ENCODE measurements around the gene OR8G1. TPM values are rescaled to one million over a fixed set of nuclear protein-coding genes. Genes with fewer than 3 reads are reported as not detected.

Gene OR8G1, protein sequence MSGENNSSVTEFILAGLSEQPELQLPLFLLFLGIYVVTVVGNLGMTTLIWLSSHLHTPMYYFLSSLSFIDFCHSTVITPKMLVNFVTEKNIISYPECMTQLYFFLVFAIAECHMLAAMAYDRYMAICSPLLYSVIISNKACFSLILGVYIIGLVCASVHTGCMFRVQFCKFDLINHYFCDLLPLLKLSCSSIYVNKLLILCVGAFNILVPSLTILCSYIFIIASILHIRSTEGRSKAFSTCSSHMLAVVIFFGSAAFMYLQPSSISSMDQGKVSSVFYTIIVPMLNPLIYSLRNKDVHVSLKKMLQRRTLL
- not detected for polyA plus RNA-seq (2012; ENCODE audit: insufficient read length, low read depth)

DNA sequence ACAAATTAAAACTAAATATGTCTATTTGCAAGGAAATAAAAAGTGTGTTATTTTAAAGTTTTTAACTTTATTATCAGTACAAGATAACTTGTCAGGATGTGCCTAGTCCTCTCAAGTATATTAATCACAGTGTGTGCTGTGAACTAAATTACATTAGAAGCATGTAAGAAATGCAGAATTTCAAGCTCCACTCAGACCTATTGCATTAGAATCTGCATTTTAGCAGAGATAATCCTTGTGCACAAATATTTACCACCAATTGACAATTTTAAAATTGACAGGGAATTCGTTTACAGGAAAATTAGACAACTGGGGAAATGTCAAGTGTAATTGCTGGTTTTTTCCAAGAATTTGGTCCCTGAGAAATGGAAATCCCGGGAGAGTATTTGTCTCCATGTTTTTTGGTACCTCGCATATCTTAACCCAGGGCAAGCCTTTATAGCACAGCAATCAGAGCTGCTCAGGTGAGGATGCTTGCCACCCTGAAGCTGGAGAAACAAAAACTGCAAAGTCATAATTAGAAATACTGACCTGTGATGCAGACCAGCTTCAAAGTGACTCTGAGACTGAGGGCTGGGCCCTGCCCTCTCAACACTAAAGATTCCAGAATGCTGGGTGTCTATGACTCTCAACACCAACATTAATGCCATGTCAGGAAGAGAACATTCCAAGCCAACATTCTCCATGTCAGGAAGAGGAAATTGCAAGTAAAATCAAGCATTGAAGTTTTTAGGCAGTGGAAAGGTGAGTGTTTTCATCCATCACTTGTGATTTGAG, at the start of gene OR8G1:
TSS of gene OR8G1 (plus strand) at position 475 of the 777 bp plus-strand sequence. CDS start 8,581 bp downstream, outside the sequence.
- TF ChIP-seq FOXP2 (optimal IDR thresholded peaks at IDR 0.05; ENCODE audit: borderline replicate concordance, extremely low read depth, extremely low read length, insufficient read depth) (no peak), SIN3A (IDR thresholded peaks at IDR 0.05; ENCODE audit: borderline replicate concordance, insufficient read depth, low read length) (no peak), POLR2AphosphoS5 (IDR thresholded peaks at IDR 0.05; ENCODE audit: low read depth, low read length) (no peak), TAF1 (IDR thresholded peaks at IDR 0.05; ENCODE audit: borderline replicate concordance, insufficient read depth, low read length) (no peak)
- TF ChIP-seq, protein P1, sequence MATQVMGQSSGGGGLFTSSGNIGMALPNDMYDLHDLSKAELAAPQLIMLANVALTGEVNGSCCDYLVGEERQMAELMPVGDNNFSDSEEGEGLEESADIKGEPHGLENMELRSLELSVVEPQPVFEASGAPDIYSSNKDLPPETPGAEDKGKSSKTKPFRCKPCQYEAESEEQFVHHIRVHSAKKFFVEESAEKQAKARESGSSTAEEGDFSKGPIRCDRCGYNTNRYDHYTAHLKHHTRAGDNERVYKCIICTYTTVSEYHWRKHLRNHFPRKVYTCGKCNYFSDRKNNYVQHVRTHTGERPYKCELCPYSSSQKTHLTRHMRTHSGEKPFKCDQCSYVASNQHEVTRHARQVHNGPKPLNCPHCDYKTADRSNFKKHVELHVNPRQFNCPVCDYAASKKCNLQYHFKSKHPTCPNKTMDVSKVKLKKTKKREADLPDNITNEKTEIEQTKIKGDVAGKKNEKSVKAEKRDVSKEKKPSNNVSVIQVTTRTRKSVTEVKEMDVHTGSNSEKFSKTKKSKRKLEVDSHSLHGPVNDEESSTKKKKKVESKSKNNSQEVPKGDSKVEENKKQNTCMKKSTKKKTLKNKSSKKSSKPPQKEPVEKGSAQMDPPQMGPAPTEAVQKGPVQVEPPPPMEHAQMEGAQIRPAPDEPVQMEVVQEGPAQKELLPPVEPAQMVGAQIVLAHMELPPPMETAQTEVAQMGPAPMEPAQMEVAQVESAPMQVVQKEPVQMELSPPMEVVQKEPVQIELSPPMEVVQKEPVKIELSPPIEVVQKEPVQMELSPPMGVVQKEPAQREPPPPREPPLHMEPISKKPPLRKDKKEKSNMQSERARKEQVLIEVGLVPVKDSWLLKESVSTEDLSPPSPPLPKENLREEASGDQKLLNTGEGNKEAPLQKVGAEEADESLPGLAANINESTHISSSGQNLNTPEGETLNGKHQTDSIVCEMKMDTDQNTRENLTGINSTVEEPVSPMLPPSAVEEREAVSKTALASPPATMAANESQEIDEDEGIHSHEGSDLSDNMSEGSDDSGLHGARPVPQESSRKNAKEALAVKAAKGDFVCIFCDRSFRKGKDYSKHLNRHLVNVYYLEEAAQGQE (IDR thresholded peaks at IDR 0.05; ENCODE audit: insufficient read depth in 1 of 2, low read depth in 2 of 2, low read length in 2 of 2): no peak

GRCh38 chr11:124193221-124194010, 47.5 kb upstream of the OR8G1 start:
- no peak for TF ChIP-seq FOXP2 (optimal IDR thresholded peaks at IDR 0.05; ENCODE audit: borderline replicate concordance, extremely low read depth, extremely low read length, insufficient read depth)

GRCh38 chr11:124194293-124195188, 46.4 kb upstream of the OR8G1 start:
- TF ChIP-seq, protein P1 (IDR thresholded peaks at IDR 0.05; ENCODE audit: insufficient read depth in 1 of 2, low read depth in 2 of 2, low read length in 2 of 2): no peak
- TF ChIP-seq FOXP2 (optimal IDR thresholded peaks at IDR 0.05; ENCODE audit: borderline replicate concordance, extremely low read depth, extremely low read length, insufficient read depth): no peak
- no peak for TF ChIP-seq TAF1 (IDR thresholded peaks at IDR 0.05; ENCODE audit: borderline replicate concordance, insufficient read depth, low read length)
- no peak for TF ChIP-seq SIN3A (IDR thresholded peaks at IDR 0.05; ENCODE audit: borderline replicate concordance, insufficient read depth, low read length)
- TF ChIP-seq POLR2AphosphoS5 (IDR thresholded peaks at IDR 0.05; ENCODE audit: low read depth, low read length): no peak

- TF ChIP-seq TAF1 (IDR thresholded peaks at IDR 0.05; ENCODE audit: borderline replicate concordance, insufficient read depth, low read length) (no peak), FOXP2 (optimal IDR thresholded peaks at IDR 0.05; ENCODE audit: borderline replicate concordance, extremely low read depth, extremely low read length, insufficient read depth) (no peak), POLR2AphosphoS5 (IDR thresholded peaks at IDR 0.05; ENCODE audit: low read depth, low read length) (no peak), SIN3A (IDR thresholded peaks at IDR 0.05; ENCODE audit: borderline replicate concordance, insufficient read depth, low read length) (no peak)
- TF ChIP-seq, protein P1 (IDR thresholded peaks at IDR 0.05; ENCODE audit: insufficient read depth in 1 of 2, low read depth in 2 of 2, low read length in 2 of 2): no peak
These were observed 45.6 kb upstream of the OR8G1 start for GRCh38 chr11:124195189-124195734.

Data from PFSK-1 (cell line).